ENCODE measurements around the gene FIBCD1.

Gene FIBCD1

DNA sequence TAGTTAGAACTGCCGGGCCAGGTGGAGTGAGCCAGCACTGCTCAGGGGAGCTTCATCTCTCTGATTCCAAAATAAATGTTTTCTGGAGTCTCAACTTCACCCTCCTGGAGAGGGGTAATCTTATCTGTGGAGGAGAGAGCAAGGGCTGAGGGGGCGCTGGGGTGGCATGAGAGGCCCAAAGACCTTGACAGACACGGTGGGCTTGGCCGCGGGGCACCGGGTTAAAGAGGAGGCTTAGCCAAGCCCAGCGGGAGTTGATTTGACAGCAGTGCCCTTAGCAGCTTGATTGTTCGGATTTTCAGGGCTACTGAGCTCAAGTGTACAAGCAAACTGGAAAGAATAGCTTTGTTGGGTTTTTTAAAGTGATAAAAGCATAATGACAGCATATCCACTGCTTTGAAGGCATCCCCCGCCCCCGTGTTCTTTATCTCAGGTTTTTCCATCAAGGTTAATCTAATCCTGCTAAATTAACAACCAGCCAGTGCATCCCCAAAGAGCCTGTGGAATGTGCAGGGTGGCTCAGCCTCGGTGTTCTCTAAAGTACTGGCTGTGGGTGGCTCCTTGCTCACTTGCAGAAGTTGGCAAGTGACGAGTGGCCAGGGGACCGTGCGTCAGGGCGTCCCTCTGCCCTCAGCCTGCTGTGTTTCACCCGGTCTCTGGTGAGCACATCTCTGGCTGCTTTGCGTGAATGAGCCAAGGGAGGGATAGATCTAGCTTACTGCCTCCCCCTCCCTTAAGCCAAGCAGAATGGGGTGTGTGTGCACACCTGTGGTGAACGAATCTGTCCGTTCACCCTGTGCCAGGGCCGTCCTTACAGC, 48.0 kb downstream of the FIBCD1 start:
- no peak for TF ChIP-seq CTCF (IDR thresholded peaks at IDR 0.05; ENCODE audit: extremely low read depth, missing control alignments)
- DNase-seq (ENCODE audit: low spot score), result no peak

- DNase-seq (ENCODE audit: low spot score), result no peak
- TF ChIP-seq CTCF (IDR thresholded peaks at IDR 0.05; ENCODE audit: extremely low read depth, missing control alignments), result no peak
Observed at GRCh38 chr9:130890124-130890523, 48.9 kb downstream of the FIBCD1 start.

- DNase-seq (ENCODE audit: low spot score), result no peak
- no peak for TF ChIP-seq CTCF (IDR thresholded peaks at IDR 0.05; ENCODE audit: extremely low read depth, missing control alignments)
Observed at GRCh38 chr9:130888146-130888885, 50.7 kb downstream of the FIBCD1 start.

DNA sequence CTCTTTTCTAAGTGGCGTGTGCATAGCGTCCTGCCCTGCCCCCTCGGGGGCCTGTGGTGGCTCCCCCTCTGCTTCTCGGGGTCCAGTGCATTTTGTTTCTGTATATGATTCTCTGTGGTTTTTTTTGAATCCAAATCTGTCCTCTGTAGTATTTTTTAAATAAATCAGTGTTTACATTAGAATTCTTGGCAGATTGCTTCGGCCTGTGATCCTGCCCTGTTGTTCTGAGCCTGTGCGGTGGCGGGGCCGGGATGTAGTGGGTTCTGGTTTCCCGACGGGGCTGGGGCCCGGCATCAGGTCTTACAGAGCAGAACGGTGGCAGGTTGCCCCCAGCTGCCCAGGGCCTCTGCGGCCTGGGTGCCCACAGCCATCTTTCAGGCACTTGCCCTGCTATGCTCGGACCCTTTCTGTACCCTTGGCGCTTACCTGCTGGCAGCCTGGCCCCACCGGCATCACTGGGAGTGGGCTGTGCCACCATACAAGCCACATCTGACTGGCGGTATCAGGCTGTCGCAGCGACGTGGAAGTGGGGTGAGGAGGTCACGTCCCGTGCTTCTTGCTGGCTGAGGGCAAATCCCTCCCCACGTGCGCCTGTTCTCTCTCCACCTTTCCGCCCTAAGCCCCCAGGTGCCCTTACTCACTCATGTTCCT, 51.4 kb downstream of the FIBCD1 start:
- TF ChIP-seq CTCF (IDR thresholded peaks at IDR 0.05; ENCODE audit: extremely low read depth, missing control alignments), result no peak
- no peak for DNase-seq (ENCODE audit: low spot score)

DNA sequence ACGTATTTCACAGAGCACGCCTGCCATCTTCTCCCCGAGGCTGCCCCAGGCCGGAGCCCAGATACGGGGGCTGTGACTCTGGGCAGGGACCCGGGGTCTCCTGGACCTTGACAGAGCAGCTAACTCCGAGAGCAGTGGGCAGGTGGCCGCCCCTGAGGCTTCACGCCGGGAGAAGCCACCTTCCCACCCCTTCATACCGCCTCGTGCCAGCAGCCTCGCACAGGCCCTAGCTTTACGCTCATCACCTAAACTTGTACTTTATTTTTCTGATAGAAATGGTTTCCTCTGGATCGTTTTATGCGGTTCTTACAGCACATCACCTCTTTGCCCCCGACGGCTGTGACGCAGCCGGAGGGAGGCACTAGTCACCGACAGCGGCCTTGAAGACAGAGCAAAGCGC, 52.1 kb downstream of the FIBCD1 start:
- TF ChIP-seq CTCF (IDR thresholded peaks at IDR 0.05; ENCODE audit: extremely low read depth, missing control alignments), result no peak
- DNase-seq (ENCODE audit: low spot score), result no peak

DNA sequence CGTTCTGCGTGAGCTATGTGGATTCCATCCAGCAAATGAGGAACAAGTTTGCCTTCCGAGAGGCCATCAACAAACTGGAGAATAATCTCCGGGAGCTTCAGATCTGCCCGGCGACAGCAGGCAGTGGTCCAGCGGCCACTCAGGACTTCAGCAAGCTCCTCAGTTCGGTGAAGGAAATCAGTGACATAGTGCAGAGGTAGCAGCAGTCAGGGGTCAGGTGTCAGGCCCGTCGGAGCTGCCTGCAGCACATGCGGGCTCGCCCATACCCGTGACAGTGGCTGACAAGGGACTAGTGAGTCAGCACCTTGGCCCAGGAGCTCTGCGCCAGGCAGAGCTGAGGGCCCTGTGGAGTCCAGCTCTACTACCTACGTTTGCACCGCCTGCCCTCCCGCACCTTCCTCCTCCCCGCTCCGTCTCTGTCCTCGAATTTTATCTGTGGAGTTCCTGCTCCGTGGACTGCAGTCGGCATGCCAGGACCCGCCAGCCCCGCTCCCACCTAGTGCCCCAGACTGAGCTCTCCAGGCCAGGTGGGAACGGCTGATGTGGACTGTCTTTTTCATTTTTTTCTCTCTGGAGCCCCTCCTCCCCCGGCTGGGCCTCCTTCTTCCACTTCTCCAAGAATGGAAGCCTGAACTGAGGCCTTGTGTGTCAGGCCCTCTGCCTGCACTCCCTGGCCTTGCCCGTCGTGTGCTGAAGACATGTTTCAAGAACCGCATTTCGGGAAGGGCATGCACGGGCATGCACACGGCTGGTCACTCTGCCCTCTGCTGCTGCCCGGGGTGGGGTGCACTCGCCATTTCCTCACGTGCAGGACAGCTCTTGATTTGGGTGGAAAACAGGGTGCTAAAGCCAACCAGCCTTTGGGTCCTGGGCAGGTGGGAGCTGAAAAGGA, 53.3 kb downstream of the FIBCD1 start:
- TF ChIP-seq CTCF (IDR thresholded peaks at IDR 0.05; ENCODE audit: extremely low read depth, missing control alignments), result no peak
- DNase-seq (ENCODE audit: low spot score), result no peak
